Neutrophil (primary cell): ENCODE data around the gene HIC2.
"Not testable (repeated sequence)": the region's sequence is repeated elsewhere in the genome, so short reads cannot be mapped to it uniquely, and the experiment has no call there.

Experiments used
- H3K27ac ChIP-seq: fragments of 200-600 bp; sonication (generic); 2 replicates; pipeline ENCODE4 v1.5.1; 2016; ENCODE audit warnings: mild to moderate bottlenecking, moderate library complexity
- H3K27me3 ChIP-seq: fragments of 200-600 bp; sonication (generic); 2 replicates; pipeline ENCODE4 v1.6.0; 2016; ENCODE audit warnings: mild to moderate bottlenecking
- H3K36me3 ChIP-seq: fragments of 200-600 bp; sonication (generic); 2 replicates; pipeline ENCODE4 v1.5.1; 2017
- H3K4me1 ChIP-seq, 2 experiments: fragments of 200-600 bp in 1 of 2; sonication (generic) in 1 of 2; 1 replicate in 1 of 2; 2 replicates in 1 of 2; pipeline versions ENCODE4 v1.5.1 to v1.6.1; 2013 to 2016; ENCODE audit warnings: low read depth in 1 of 2, low read length in 1 of 2, mild to moderate bottlenecking in 1 of 2, moderate library complexity in 1 of 2; ENCODE audit not compliant: control insufficient read depth in 1 of 2, insufficient read depth in 1 of 2
- H3K4me3 ChIP-seq, 2 experiments: fragments of 200-600 bp in 1 of 2; sonication (generic) in 1 of 2; 1 replicate in 1 of 2; 2 replicates in 1 of 2; pipeline ENCODE4 v1.5.1; 2013 to 2016; ENCODE audit warnings: low read depth in 1 of 2, low read length in 1 of 2, mild to moderate bottlenecking in 1 of 2, moderate library complexity in 1 of 2
- H3K9me3 ChIP-seq: fragments of 200-600 bp; sonication (generic); 2 replicates; pipeline ENCODE4 v1.5.1; 2016

The HIC2 gene

GRCh38 chr22:21407792-21408191 lies 9.4 kb upstream of the HIC2 start:
- not testable (repeated sequence) for H3K9me3 ChIP-seq, H3K4me1 ChIP-seq, H3K4me3 ChIP-seq, H3K27ac ChIP-seq, H3K36me3 ChIP-seq, H3K27me3 ChIP-seq

- H3K36me3 ChIP-seq, H3K4me3 ChIP-seq, H3K9me3 ChIP-seq, H3K27ac ChIP-seq, H3K4me1 ChIP-seq, H3K27me3 ChIP-seq: not testable (repeated sequence)
These were observed 796 bp upstream of the HIC2 start for GRCh38 chr22:21416375-21416774.

- not testable (repeated sequence) for H3K4me3 ChIP-seq, H3K27ac ChIP-seq, H3K9me3 ChIP-seq, H3K4me1 ChIP-seq, H3K36me3 ChIP-seq, H3K27me3 ChIP-seq
These were observed 682 bp downstream of the HIC2 start for GRCh38 chr22:21417853-21418252.

GRCh38 chr22:21418974-21419638 lies 1.9 kb downstream of the HIC2 start:
- not testable (repeated sequence) for H3K4me3 ChIP-seq, H3K36me3 ChIP-seq, H3K27me3 ChIP-seq, H3K27ac ChIP-seq, H3K9me3 ChIP-seq, H3K4me1 ChIP-seq

GRCh38 chr22:21420180-21420763 lies 3.1 kb downstream of the HIC2 start:
- not testable (repeated sequence) for H3K36me3 ChIP-seq, H3K27me3 ChIP-seq, H3K9me3 ChIP-seq, H3K4me3 ChIP-seq, H3K27ac ChIP-seq, H3K4me1 ChIP-seq

GRCh38 chr22:21424084-21424709 lies 7.0 kb downstream of the HIC2 start:
- H3K27me3 ChIP-seq, H3K9me3 ChIP-seq, H3K36me3 ChIP-seq, H3K4me1 ChIP-seq, H3K4me3 ChIP-seq, H3K27ac ChIP-seq: not testable (repeated sequence)

GRCh38 chr22:21434378-21435233 lies 17.4 kb downstream of the HIC2 start:
- not testable (repeated sequence) for H3K27me3 ChIP-seq, H3K36me3 ChIP-seq, H3K4me3 ChIP-seq, H3K4me1 ChIP-seq, H3K9me3 ChIP-seq, H3K27ac ChIP-seq

GRCh38 chr22:21435998-21436810 lies 19.0 kb downstream of the HIC2 start:
- not testable (repeated sequence) for H3K9me3 ChIP-seq, H3K27ac ChIP-seq, H3K4me3 ChIP-seq, H3K27me3 ChIP-seq, H3K36me3 ChIP-seq, H3K4me1 ChIP-seq

GRCh38 chr22:21438013-21438412 lies 20.8 kb downstream of the HIC2 start:
- H3K4me3 ChIP-seq, H3K9me3 ChIP-seq, H3K27me3 ChIP-seq, H3K4me1 ChIP-seq, H3K27ac ChIP-seq, H3K36me3 ChIP-seq: not testable (repeated sequence)

GRCh38 chr22:21440018-21440636 lies 23.0 kb downstream of the HIC2 start:
- H3K27me3 ChIP-seq, H3K4me1 ChIP-seq, H3K4me3 ChIP-seq, H3K9me3 ChIP-seq, H3K36me3 ChIP-seq, H3K27ac ChIP-seq: not testable (repeated sequence)

GRCh38 chr22:21440676-21441075 lies 23.5 kb downstream of the HIC2 start:
- not testable (repeated sequence) for H3K27me3 ChIP-seq, H3K4me3 ChIP-seq, H3K9me3 ChIP-seq, H3K4me1 ChIP-seq, H3K27ac ChIP-seq
- peaks cover 13% of the 10 kb centered on the region for H3K36me3 ChIP-seq

- H3K27me3 ChIP-seq, H3K4me1 ChIP-seq, H3K9me3 ChIP-seq, H3K4me3 ChIP-seq, H3K27ac ChIP-seq: not testable (repeated sequence)
- peaks cover 18% of the 10 kb centered on the region for H3K36me3 ChIP-seq
These were observed 24.0 kb downstream of the HIC2 start for GRCh38 chr22:21441170-21441569.

- not testable (repeated sequence) for H3K9me3 ChIP-seq, H3K27ac ChIP-seq, H3K4me1 ChIP-seq, H3K4me3 ChIP-seq, H3K27me3 ChIP-seq
- peaks cover 28% of the 10 kb centered on the region for H3K36me3 ChIP-seq
These were observed 25.0 kb downstream of the HIC2 start for GRCh38 chr22:21442123-21442522.
